Gastroesophageal sphincter (tissue), 4 donors: ENCODE measurements around the gene FBXO45. TPM values are rescaled to one million over a fixed set of nuclear protein-coding genes. Genes with fewer than 3 reads are reported as not detected.
A peak's percentile ranks its signal among the peaks of the same experiment; 100 is the strongest.

ENCODE experiments used
- ATAC-seq: fragments of 150-250 bp; one replicate; pipeline ENCODE4 v1.9.1; 2016; ENCODE audit warnings: mild to moderate bottlenecking, moderate library complexity
- H3K27ac ChIP-seq, 4 donors: fragments of 200-600 bp; sonication (generic) in 3 of 4; 1 replicate in 3 of 4; 2 replicates in 1 of 4; pipeline ENCODE4 v1.5.1; 2016 to 2019
- H3K27me3 ChIP-seq: fragments of 200-600 bp; sonication (generic); one replicate; pipeline ENCODE4 v1.5.1; 2019
- H3K36me3 ChIP-seq, 2 donors: fragments of 200-600 bp; sonication (generic); one replicate each; pipeline ENCODE4 v1.5.1; 2019; ENCODE audit warnings: control low read depth in 1 of 2
- H3K4me1 ChIP-seq, 3 donors: fragments of 200-600 bp; sonication (generic); 1 replicate in 2 of 3; 2 replicates in 1 of 3; pipeline ENCODE4 v1.5.1; 2016 to 2019; ENCODE audit warnings: control low read depth in 2 of 3
- H3K4me3 ChIP-seq, 2 donors: fragments of 200-600 bp; sonication (generic); one replicate each; pipeline ENCODE4 v1.5.1; 2019; ENCODE audit warnings: mild to moderate bottlenecking in 1 of 2, moderate library complexity in 1 of 2
- H3K9me3 ChIP-seq, 3 donors: fragments of 200-600 bp; sonication (generic); one replicate each; pipeline ENCODE4 v1.5.1; 2017 to 2019; ENCODE audit warnings: control low read depth in 2 of 3
- EP300 ChIP-seq: sonication (generic); formaldehyde crosslinking; IDR thresholded peaks from one replicate; pipeline ENCODE4 v1.6.1; 2017; ENCODE audit warnings: antibody characterized with exemption, mild to moderate bottlenecking
- POLR2A ChIP-seq, 2 donors: fragments of 450-650 bp; IDR thresholded peaks; one replicate each; pipeline ENCODE4 v1.6.1; 2017; ENCODE audit warnings: antibody characterized with exemption in 2 of 2, mild to moderate bottlenecking in 2 of 2, moderate library complexity in 1 of 2
- POLR2AphosphoS5 ChIP-seq: sonication (generic); formaldehyde crosslinking; IDR thresholded peaks from one replicate; pipeline ENCODE4 v1.6.1; 2017; ENCODE audit warnings: antibody characterized with exemption
- WGBS, 2 donors: methylation state at CpG; one replicate each; pipeline ENCODE4 v1.1.5; 2018; ENCODE audit warnings: low coverage in 1 of 2; 5-methylcytosine and 5-hydroxymethylcytosine counted together
- total RNA-seq, 4 donors: library from RNA; depleted of rRNA; stranded (reverse); fragments of >200 nt; gene quantifications; one replicate each; pipeline ENCODE4 v1.1.0, GENCODE V29; 2016
- TF ChIP-seq, protein P1 (sequence below), 4 experiments: fragments of 200-600 bp in 2 of 4; fragments of 450-650 bp in 2 of 4; sonication (generic) in 1 of 4; IDR thresholded peaks; one replicate each; pipeline ENCODE4 v1.5.1; 2017 to 2019; ENCODE audit warnings: antibody characterized with exemption in 4 of 4, mild to moderate bottlenecking in 2 of 4, moderate library complexity in 2 of 4

The FBXO45 gene
- total RNA-seq, 4 donors from 2014 or later: 9.8 to 16.6 (median 13.4) TPM

GRCh38 chr3:196631682-196632045, 63.2 kb downstream of the FBXO45 start:
- Histone ChIP-seq H3K27ac (peak overlapping the region; percentile 77 to 94 (median 90)), H3K4me3 (peak overlapping the region; percentile 59), H3K27me3 (no peaks in the 10 kb centered on the region), H3K36me3 (no peaks in the 10 kb centered on the region), H3K4me1 (peaks cover 0 to 30% (median 3%) of the 10 kb centered on the region in 3 donors), H3K9me3 (no peaks in the 10 kb centered on the region)
- TF ChIP-seq, protein P1, sequence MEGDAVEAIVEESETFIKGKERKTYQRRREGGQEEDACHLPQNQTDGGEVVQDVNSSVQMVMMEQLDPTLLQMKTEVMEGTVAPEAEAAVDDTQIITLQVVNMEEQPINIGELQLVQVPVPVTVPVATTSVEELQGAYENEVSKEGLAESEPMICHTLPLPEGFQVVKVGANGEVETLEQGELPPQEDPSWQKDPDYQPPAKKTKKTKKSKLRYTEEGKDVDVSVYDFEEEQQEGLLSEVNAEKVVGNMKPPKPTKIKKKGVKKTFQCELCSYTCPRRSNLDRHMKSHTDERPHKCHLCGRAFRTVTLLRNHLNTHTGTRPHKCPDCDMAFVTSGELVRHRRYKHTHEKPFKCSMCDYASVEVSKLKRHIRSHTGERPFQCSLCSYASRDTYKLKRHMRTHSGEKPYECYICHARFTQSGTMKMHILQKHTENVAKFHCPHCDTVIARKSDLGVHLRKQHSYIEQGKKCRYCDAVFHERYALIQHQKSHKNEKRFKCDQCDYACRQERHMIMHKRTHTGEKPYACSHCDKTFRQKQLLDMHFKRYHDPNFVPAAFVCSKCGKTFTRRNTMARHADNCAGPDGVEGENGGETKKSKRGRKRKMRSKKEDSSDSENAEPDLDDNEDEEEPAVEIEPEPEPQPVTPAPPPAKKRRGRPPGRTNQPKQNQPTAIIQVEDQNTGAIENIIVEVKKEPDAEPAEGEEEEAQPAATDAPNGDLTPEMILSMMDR (IDR thresholded peaks at IDR 0.05): no peak
- no peak for TF ChIP-seq POLR2AphosphoS5
- no peak for TF ChIP-seq EP300
- no peak for TF ChIP-seq POLR2A (IDR thresholded peaks at IDR 0.05)
- ATAC-seq: no peak
- 4 to 17% methylated on average over 5 of the region's 5 CpGs for WGBS, 2 donors

DNA sequence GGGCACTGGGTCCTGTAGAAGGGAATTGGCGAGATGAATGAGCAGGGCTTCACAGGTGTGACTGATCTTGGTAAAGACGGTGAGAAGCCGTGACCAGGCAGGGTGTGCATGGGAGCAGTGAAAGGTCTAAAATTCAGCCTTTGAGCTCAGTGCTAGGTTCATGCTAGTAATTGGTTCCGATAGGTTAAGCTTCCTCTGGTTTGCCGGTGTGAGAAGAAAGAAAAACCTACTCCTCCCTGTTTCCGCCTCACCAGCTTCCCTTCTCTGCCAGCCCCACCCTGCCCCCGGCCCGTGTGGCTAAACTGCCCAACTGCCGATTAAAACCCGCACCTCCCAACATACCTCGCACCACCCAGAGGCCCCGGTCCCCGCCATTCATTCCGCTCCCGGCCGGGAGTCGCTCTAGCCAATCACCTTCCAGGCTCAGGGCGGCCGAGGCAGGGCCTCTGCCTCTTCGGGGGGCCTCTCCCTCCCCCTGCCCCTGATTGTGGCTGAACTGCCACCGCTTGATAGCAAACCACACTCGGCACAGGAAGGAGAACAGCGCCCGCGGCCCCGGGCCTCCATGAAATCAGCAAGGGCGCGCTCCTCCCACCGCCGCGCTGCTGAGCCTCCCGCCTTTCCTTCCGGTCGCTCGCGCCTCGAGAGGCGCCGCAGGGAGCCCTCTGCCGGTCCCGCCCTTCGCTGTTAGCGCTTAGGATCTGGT, 63.7 kb downstream of the FBXO45 start:
- H3K4me3 ChIP-seq: peak overlapping the region; percentile 59
- peaks cover 0 to 30% (median 3%) of the 10 kb centered on the region in 3 donors for H3K4me1 ChIP-seq
- H3K27ac ChIP-seq: peak overlapping the region; percentile 77 to 94 (median 90)
- no peaks in the 10 kb centered on the region for H3K36me3 ChIP-seq
- H3K9me3 ChIP-seq: no peaks in the 10 kb centered on the region
- TF ChIP-seq POLR2AphosphoS5 (peak; percentile 55), POLR2A (IDR thresholded peaks at IDR 0.05) (peak; percentile 59 to 69), EP300 (no peak)
- TF ChIP-seq, protein P1 (IDR thresholded peaks at IDR 0.05): peak in 2 of 4 experiments; percentile 11 to 74
- ATAC-seq: peak; percentile 82
- 1 to 2% methylated on average over 5 to 21 of the region's 43 CpGs for WGBS, 2 donors
- H3K27me3 ChIP-seq: no peaks in the 10 kb centered on the region

DNA sequence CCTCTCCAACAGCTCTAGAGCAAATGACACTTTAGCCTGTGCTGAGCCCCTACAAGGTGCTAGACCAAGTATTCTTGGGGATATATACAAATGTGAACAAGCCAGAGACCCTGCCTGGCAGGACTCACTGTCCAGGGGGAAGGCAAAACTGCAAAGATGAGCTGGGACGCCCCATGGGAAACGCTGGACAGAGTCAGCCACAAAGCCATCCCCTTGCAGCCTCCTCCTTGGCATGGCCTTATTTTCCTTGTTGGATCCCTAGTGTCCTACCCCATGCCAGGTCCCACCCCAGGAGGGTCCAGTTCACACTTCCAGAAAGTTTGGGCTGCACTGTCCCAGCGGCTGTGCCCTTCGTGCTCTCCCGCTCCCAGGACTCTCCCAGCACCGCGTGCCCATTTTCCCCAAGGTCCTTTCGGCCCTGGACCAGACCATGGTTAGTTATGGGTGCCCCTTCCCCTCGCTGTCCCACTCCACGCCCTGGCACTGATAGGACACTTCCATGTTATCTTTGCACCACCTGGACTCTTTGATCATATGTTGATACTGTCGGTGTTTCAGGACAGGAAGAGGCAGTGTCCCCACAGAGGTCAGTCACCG, 65.2 kb downstream of the FBXO45 start:
- TF ChIP-seq POLR2AphosphoS5: no peak
- TF ChIP-seq, protein P1 (IDR thresholded peaks at IDR 0.05): no peak
- no peak for TF ChIP-seq POLR2A (IDR thresholded peaks at IDR 0.05)
- no peak for TF ChIP-seq EP300

GRCh38 chr3:196634224-196634623, 65.8 kb downstream of the FBXO45 start:
- ATAC-seq: no peak
- TF ChIP-seq EP300: no peak
- TF ChIP-seq, protein P1 (IDR thresholded peaks at IDR 0.05): no peak
- no peak for TF ChIP-seq POLR2AphosphoS5
- TF ChIP-seq POLR2A (IDR thresholded peaks at IDR 0.05): no peak
- H3K27me3 ChIP-seq: no peaks in the 10 kb centered on the region
- peak overlapping the region in 3 of 4 donors; percentile 87 to 94 (median 92) for H3K27ac ChIP-seq
- H3K36me3 ChIP-seq: no peaks in the 10 kb centered on the region
- peaks cover 0 to 42% (median 3%) of the 10 kb centered on the region in 3 donors for H3K4me1 ChIP-seq
- H3K9me3 ChIP-seq: no peaks in the 10 kb centered on the region
- 80% methylated on average over 1 to 3 of the region's 10 CpGs for WGBS, 2 donors
- H3K4me3 ChIP-seq: no peak overlapping the region

More for the DNA sequence above, 65.2 kb downstream of the FBXO45 start:
- peak overlapping the region in 1 of 2 donors; percentile 59 for H3K4me3 ChIP-seq
- H3K27me3 ChIP-seq: no peaks in the 10 kb centered on the region
- peak overlapping the region; percentile 77 to 94 (median 90) for H3K27ac ChIP-seq
- WGBS, 2 donors: 77 to 97% methylated on average over 7 to 10 of the region's 12 CpGs
- no peak for ATAC-seq
- no peaks in the 10 kb centered on the region for H3K36me3 ChIP-seq
- peaks cover 0 to 36% (median 3%) of the 10 kb centered on the region in 3 donors for H3K4me1 ChIP-seq
- H3K9me3 ChIP-seq: no peaks in the 10 kb centered on the region
